HG02981 (cell line): ENCODE data around the gene DOCK11.
A peak's percentile ranks its signal among the peaks of the same experiment; 100 is the strongest.
"Not testable (repeated sequence)": the region's sequence is repeated elsewhere in the genome, so short reads cannot be mapped to it uniquely, and the experiment has no call there.

Source experiments
- ATAC-seq: cut with Tn5 transposase; IDR thresholded peaks from one replicate; pipeline ENCODE4 v1.9.1; 2021; ENCODE audit warnings: mild to moderate bottlenecking, moderate library complexity; ENCODE audit not compliant: unreplicated experiment

The DOCK11 gene

DNA sequence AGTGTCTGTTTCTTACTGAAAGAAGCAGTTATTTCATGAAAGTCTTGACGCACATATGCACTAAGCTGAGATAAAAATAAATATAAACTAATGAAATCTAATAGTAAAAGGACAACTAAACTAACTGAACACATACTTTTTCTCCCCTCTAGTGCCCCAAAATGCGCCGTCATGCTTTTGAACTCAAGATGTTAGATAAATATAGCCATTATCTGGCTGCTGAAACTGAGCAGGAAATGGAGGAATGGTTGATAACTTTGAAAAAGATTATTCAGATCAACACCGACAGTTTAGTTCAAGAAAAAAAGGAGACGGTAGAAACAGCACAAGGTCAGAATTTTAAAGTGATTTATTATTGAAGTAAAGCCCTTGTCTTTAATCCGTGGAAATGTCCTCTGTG is 70.2 kb downstream of the DOCK11 start:
- no peak for ATAC-seq

- ATAC-seq, result no peak
These were observed 70.7 kb downstream of the DOCK11 start for GRCh38 chrX:118566359-118566758.

DNA sequence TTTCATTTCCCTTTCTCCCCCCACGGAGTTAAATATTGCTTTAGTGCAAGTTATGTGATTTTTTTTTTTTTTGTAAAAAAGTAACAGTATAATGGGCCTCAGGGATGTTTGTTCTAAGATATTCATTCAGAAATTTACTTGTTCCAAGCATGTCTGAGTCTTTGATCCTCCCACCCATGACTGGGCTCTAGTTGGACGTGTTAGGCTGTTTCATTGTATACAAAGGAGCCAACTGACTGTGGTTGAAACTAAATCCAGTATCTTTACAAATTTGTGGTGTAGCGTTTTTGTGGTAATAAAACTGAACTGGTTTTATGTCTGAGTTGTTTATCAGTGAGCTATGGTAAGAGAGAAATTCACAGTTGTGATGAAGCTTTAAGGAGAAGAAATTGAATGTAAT is 74.1 kb downstream of the DOCK11 start:
- ATAC-seq, result no peak

- no peak for ATAC-seq
These were observed 74.6 kb downstream of the DOCK11 start for GRCh38 chrX:118570209-118570608.

DNA sequence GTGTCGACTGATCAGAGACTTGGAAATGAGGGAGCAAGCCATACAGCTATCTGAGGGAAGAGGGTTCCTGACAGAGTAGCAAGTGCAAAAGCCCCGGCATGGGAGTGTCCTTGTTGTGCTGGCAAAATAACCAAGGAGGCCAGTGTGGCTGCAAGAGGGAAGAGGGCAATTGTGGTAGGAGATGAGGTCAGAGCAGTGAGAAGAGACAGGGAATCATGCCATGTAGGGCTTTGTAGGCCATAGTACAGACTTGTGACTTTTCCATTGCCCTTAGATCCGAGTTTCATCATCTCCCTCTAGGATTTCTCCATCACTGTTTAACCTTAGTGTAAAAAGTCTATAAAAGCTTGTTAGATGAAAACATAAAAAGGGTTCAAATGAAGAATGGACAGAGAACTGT is 76.2 kb downstream of the DOCK11 start:
- no peak for ATAC-seq

DNA sequence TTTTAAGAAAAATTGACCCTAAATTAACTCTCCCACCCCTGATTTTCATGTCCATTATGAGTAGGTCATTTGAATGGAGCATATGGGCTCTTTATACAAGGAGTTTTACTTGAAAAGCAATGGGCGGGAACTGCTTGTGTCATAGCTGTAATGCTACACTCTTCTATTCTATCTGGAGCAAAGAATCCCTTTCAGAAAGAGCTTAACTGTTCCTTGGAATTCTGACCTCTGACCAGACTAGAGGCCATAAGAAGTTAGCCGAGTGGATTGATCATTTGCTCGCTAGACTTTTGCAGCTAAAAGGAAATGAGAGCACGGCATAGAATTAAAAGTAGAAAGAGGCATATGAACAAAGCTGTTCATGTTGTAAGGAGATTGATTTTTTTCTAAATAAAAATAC is 79.1 kb downstream of the DOCK11 start:
- no peak for ATAC-seq

GRCh38 chrX:118577041-118577440 is 81.4 kb downstream of the DOCK11 start:
- no peak for ATAC-seq

GRCh38 chrX:118579417-118579816 is 83.8 kb downstream of the DOCK11 start:
- no peak for ATAC-seq

DNA sequence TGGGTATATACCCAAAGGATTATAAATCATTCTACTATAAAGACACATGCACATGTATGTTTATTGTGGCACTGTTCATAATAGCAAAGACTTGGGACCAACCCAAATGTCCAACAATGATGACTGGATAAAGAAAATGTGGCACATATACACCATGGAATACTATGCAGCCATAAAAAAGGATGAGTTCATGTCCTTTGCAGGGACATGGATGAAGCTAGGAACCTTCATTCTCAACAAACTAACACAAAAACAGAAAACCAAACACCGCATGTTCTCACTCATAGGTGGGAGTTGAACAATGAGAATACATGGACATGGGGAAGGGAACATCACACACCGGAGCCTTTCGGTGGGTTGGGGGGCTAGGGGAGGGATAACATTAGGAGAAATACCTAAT is 87.3 kb downstream of the DOCK11 start:
- not testable (repeated sequence) for ATAC-seq

DNA sequence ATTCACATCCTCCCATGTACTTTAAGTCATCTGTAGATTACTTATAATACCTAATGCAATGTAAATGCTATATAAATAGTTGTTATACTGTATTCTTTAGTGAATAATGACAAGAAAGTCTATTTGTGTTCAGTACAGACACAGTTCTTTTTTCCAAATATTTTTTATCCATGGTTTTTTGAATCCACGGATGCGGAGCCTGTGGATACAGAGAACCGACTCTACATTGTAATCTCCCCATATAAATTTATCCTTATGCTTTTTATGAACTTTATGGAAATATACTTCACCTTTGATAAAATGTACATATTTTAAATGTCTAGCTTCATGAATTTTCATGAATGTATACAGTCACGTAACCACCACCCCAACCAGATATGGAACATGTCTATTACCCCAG is 88.2 kb downstream of the DOCK11 start:
- no peak for ATAC-seq

DNA sequence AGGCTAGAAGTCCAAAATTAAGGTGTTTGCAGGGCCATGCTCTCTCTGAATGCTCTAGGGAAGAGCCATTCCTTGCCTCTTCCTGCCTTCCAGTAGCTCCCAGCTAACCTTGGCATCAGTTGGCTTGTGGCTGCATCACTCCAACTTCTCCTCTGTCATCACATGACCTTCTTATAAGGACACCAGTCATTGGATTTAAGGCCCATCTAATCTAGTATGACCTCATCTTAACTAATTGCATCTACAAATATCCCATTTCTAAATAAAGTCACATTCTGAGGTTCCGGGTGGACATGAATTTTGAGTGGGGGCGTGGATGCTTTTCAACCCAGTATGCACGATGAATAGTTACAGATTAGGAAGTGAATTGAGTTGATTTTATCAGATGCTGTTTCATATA is 89.7 kb downstream of the DOCK11 start:
- no peak for ATAC-seq

DNA sequence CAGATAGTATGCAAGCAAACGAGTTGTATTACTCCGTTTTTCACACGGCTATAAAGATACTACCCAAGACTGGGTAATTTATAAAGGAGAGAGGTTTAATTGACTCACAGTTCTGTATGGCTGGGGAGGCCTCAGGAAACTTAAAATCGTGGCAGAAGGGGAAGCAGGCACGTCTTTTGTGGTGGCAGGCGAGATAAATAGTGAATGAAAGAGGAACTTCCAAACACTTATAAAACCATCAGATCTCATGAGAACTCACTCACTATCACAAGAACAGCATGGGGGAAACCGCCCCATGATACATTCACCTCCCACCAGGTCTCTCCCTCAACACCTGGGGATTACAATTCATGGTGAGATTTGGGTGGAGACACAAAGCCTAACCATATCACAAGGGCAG is 90.6 kb downstream of the DOCK11 start:
- not testable (repeated sequence) for ATAC-seq

GRCh38 chrX:118588715-118589114 is 93.1 kb downstream of the DOCK11 start:
- ATAC-seq, result no peak

GRCh38 chrX:118589227-118589626 is 93.6 kb downstream of the DOCK11 start:
- no peak for ATAC-seq

DNA sequence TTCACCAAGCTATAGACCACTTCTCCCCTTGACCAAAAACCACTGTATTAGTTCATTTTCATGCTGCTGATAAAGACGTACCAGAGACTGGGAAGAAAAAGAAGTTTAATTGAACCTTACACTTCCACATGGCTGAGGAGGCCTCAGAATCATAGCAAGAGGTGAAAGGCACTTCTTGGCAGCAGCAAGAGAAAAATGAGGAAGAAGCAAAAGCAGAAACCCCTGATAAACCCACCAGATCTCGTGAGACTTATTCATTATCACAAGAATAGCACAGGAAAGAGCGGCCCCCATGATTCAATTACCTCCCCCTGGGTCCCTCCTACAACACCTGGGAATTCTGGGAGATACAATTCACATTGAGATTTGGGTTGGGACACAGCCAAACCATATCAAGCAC is 97.8 kb downstream of the DOCK11 start:
- no peak for ATAC-seq

- ATAC-seq, result no peak
These were observed 99.2 kb downstream of the DOCK11 start for GRCh38 chrX:118594697-118595420.

DNA sequence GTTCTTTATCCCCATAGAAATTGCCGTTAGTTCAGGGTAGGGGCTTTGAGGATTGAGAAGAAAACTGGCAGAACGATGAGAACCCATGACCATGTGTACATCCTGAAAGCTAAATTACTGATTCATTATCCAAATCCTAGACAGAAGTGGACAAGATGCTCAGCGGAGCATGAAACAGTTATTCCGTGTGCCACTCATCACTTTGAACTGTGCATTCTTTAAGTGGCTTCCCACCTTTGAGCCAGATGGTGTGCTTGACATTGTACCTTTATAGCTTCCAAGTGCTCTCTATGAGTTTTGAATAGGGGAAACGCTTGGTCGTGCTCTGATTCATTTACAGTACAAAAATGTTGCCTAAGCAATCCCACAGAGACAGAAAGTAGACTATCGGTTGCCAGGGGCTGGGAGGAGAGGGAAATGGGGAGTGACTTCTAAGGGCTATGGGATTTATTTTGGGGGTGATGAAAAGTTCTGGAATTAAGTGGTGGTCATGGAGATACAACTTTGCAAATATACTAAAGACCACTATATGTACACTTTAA is 100.0 kb downstream of the DOCK11 start:
- ATAC-seq, result no peak

- ATAC-seq, result no peak
These were observed 100.8 kb downstream of the DOCK11 start for GRCh38 chrX:118596390-118596789.

DNA sequence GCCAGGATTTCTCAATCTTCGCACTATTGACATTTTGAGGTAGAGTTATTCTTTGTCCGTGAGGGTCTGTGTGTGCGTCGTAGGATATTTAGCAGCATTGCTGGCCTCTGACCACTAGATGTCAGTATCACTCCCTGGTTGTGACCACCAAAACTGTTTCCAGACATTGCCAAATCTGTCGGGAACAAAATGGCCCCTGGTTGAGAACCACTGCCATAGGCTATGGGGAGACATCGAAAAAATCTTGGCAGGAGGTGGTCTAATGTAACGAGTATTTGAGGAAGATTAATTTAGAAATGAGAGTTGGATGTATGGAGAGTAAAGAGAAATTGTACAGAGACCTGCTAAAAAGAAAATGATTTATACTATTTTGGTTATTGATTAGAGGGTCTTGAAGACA is 108.4 kb downstream of the DOCK11 start:
- ATAC-seq, result peak; percentile 50

- no peak for ATAC-seq
These were observed 116.7 kb downstream of the DOCK11 start for GRCh38 chrX:118612290-118612689.

GRCh38 chrX:118614150-118614549 is 118.5 kb downstream of the DOCK11 start:
- ATAC-seq, result no peak

DNA sequence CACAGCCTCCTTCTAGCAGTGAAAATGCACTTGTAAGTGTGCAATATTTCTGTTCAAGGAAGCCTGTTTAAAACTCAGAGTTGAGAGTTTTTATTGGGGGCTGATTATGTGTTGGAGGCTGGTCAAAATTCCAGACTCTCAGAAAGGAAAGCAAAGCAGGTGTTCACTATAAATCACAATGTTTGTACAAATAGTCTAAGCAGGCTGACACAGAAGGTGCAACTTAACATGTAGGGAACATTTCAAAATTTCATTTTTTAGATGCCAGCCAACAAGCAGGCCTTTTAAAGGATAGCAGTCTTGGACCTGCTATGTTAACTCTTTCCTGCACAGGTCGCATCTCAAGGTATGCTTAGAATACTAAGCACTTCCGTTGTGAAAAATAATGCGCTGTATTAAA is 119.5 kb downstream of the DOCK11 start:
- ATAC-seq, result no peak
